Tibial artery (tissue), 4 donors: ENCODE data around the gene TOMM70.

Source experiments
- DNase-seq, 2 donors: peaks; one replicate each; pipeline ENCODE4 v3.0.0-alpha.2; 2019
- H3K27ac ChIP-seq, 2 donors: fragments of 200-600 bp; sonication (generic) in 1 of 2; 1 replicate in 1 of 2; 2 replicates in 1 of 2; pipeline ENCODE4 v1.5.1; 2018 to 2019; ENCODE audit warnings: mild to moderate bottlenecking in 1 of 2
- H3K27me3 ChIP-seq, 2 donors: fragments of 200-600 bp; sonication (generic) in 1 of 2; one replicate each; pipeline versions ENCODE4 v1.5.1 to v1.6.0; 2016 to 2019
- H3K36me3 ChIP-seq, 3 donors: fragments of 200-600 bp; sonication (generic) in 2 of 3; one replicate each; pipeline ENCODE4 v1.5.1; 2016 to 2019; ENCODE audit warnings: mild to moderate bottlenecking in 2 of 3
- H3K4me1 ChIP-seq, 4 donors: fragments of 200-600 bp; sonication (generic) in 2 of 4; 1 replicate in 3 of 4; 2 replicates in 1 of 4; pipeline ENCODE4 v1.5.1; 2016 to 2019
- H3K4me3 ChIP-seq, 2 donors: fragments of 200-600 bp; sonication (generic) in 1 of 2; 1 replicate in 1 of 2; 2 replicates in 1 of 2; pipeline ENCODE4 v1.5.1; 2018 to 2019; ENCODE audit warnings: mild to moderate bottlenecking in 2 of 2
- H3K9me3 ChIP-seq, 3 donors: fragments of 200-600 bp; sonication (generic) in 1 of 3; one replicate each; pipeline ENCODE4 v1.5.1; 2016 to 2019
- intact Hi-C: fragments of 100-400 bp; cut with DNase I; formaldehyde crosslinking; loops from one replicate; pipeline ENCODE4 v1.15.0; 2023; ENCODE audit warnings: low total_unique reads
- TF ChIP-seq, protein P1 (sequence below), 2 experiments: fragments of 200-600 bp in 1 of 2; fragments of 450-650 bp in 1 of 2; IDR thresholded peaks; one replicate each; pipeline ENCODE4 v1.5.1; 2017 to 2019; ENCODE audit warnings: antibody characterized with exemption in 2 of 2, mild to moderate bottlenecking in 1 of 2, moderate library complexity in 1 of 2

The TOMM70 gene

DNA sequence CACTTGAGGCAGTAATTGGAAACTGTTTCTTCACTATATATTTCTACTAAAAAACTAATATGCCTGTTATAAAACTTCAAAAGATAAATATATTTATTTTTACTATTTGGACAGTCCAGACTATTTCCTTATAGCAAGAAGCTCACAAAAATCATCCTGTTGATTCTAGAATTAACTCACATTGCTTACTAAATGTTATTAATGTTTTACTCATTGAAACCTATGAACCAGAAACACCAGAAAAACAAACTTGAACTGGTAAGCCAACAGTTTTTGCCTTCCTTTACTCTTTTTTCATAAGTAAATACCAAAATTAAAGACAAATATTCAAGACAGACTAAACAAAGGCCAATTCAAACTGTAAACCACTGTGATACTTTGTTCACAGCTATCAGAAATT, 26.4 kb downstream of the TOMM70 start:
- Histone ChIP-seq H3K4me3 (no peak overlapping the region), H3K27ac (no peak overlapping the region), H3K27me3 (no peaks in the 10 kb centered on the region), H3K4me1 (no peaks in the 10 kb centered on the region), H3K36me3 (peaks cover 44 to 50% (median 48%) of the 10 kb centered on the region in 3 donors), H3K9me3 (no peaks in the 10 kb centered on the region)
- no peak for DNase-seq
- TF ChIP-seq, protein P1, sequence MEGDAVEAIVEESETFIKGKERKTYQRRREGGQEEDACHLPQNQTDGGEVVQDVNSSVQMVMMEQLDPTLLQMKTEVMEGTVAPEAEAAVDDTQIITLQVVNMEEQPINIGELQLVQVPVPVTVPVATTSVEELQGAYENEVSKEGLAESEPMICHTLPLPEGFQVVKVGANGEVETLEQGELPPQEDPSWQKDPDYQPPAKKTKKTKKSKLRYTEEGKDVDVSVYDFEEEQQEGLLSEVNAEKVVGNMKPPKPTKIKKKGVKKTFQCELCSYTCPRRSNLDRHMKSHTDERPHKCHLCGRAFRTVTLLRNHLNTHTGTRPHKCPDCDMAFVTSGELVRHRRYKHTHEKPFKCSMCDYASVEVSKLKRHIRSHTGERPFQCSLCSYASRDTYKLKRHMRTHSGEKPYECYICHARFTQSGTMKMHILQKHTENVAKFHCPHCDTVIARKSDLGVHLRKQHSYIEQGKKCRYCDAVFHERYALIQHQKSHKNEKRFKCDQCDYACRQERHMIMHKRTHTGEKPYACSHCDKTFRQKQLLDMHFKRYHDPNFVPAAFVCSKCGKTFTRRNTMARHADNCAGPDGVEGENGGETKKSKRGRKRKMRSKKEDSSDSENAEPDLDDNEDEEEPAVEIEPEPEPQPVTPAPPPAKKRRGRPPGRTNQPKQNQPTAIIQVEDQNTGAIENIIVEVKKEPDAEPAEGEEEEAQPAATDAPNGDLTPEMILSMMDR (IDR thresholded peaks at IDR 0.05), result no peak
- intact Hi-C loops, result no loop called here

DNA sequence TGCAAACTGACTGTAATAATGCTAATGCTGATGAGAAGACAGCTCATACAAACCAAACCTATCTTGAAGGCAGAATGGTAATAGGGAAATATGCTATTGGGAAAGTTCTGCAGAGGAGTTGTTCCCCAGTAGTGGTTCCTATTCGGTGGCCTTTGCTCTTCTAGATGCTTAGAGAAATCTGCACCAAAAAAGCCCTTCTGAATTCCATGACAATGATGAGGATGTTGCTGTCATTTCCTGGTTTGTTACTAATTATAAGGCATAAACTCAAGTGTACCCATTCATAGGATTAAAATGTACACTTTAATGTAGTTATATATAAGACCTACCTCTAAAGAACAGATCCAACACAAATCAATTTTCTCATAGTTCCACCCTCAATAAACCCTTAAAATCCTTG, 30.1 kb downstream of the TOMM70 start:
- Histone ChIP-seq H3K4me1 (no peaks in the 10 kb centered on the region), H3K36me3 (peaks cover 37 to 48% (median 37%) of the 10 kb centered on the region in 3 donors), H3K27ac (no peak overlapping the region), H3K9me3 (no peaks in the 10 kb centered on the region), H3K4me3 (no peak overlapping the region), H3K27me3 (no peaks in the 10 kb centered on the region)
- intact Hi-C loops, result no loop called here
- TF ChIP-seq, protein P1 (IDR thresholded peaks at IDR 0.05), result no peak
- DNase-seq, result no peak

DNA sequence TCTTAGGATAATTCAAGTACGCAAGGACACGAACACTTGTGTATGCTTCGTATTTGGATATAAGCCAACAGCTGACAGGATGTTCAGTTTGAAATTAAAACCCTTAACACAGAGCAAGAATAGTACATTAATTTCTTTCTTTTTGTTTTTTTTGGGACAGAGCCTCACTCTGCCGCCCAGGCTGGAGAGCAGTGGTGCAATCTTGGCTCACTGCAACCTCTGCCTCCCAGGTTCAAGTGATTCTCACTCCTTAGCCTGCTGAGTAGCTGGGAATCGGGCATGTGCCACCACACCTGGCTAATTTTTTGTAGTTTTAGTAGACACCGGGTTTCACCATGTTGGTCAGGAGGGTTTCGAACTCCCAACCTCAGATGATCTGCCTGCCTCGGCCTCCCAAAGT, 32.4 kb downstream of the TOMM70 start:
- Histone ChIP-seq H3K27ac (no peak overlapping the region), H3K36me3 (peaks cover 45 to 69% (median 59%) of the 10 kb centered on the region in 3 donors)
- intact Hi-C loops, result no loop called here

DNA sequence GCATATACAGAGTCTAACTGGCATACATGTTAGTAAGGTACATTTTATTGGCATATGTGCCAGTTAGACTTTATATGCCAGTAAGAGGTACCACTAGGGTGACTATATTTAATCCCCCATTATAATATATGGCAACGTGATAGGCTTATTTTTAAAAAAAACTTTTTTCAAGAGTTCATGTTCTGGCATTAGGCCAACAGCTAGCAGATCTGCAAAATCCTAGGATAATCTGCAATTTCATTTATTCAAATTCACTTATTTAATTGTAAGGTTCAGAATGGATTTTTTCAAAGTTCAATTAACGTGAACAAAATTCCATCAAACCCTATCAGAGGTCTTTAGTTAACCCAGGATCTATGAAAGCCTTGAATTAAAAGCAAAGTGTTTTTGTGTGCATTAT, 34.5 kb downstream of the TOMM70 start:
- intact Hi-C loops, result no loop called here
- no peaks in the 10 kb centered on the region for H3K27me3 ChIP-seq
- peaks cover 39 to 73% (median 64%) of the 10 kb centered on the region in 3 donors for H3K36me3 ChIP-seq
- no peak overlapping the region for H3K27ac ChIP-seq
- no peaks in the 10 kb centered on the region for H3K4me1 ChIP-seq
- TF ChIP-seq, protein P1 (IDR thresholded peaks at IDR 0.05), result no peak
- DNase-seq, result no peak
- H3K9me3 ChIP-seq, result peaks cover 0 to 5% (median 0%) of the 10 kb centered on the region in 3 donors
- no peak overlapping the region for H3K4me3 ChIP-seq

More for the DNA sequence above, 32.4 kb downstream of the TOMM70 start:
- no peak overlapping the region for H3K4me3 ChIP-seq
- TF ChIP-seq, protein P1 (IDR thresholded peaks at IDR 0.05), result no peak
- no peaks in the 10 kb centered on the region for H3K9me3 ChIP-seq
- H3K4me1 ChIP-seq, result no peaks in the 10 kb centered on the region
- no peak for DNase-seq
- H3K27me3 ChIP-seq, result no peaks in the 10 kb centered on the region

DNA sequence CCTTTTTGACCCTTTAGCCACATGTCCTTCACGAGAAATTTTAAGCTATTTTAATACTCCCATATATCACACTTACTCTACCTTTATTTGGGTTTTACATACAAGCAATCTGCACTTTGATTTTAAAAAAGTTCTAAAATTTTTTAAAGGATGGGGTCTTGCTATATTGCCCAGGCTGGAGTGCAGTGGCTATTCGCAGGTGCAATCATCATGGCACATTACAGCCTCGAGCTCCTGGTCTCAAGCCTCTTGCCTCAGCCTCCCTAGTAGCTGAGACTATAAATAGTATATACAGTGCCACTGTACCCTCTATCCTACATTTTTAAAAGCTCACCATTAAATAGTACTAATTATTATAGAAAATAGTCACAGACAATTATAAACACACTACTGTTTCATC, 36.5 kb downstream of the TOMM70 start:
- H3K27me3 ChIP-seq, result no peaks in the 10 kb centered on the region
- DNase-seq, result no peak
- no peak overlapping the region for H3K27ac ChIP-seq
- H3K9me3 ChIP-seq, result peaks cover 0 to 5% (median 0%) of the 10 kb centered on the region in 3 donors
- H3K36me3 ChIP-seq, result peaks cover 32 to 76% (median 72%) of the 10 kb centered on the region in 3 donors
- intact Hi-C loops, result no loop called here
- H3K4me1 ChIP-seq, result no peaks in the 10 kb centered on the region
- TF ChIP-seq, protein P1 (IDR thresholded peaks at IDR 0.05), result no peak
- no peak overlapping the region for H3K4me3 ChIP-seq

DNA sequence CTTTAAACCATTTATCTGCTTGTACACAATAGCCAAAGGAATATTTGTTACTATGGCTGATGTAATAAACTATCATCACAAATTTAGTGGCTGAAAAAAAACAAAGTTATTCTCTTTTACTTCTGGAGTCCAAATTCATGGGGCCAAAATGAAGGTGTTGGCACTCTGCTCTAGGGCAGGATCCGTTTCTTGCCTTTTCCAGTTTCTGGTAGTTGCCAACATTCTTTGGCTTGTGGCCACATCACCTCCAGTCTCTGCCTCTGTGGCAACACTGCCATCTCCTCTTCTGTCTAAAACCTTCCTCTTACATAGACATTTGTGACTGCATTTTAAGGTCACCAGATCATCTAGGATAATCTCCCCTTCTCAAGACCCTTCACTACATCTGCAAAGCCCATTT, 39.0 kb downstream of the TOMM70 start:
- intact Hi-C loops, result no loop called here
- no peak overlapping the region for H3K27ac ChIP-seq
- DNase-seq, result no peak
- TF ChIP-seq, protein P1 (IDR thresholded peaks at IDR 0.05), result no peak
- H3K27me3 ChIP-seq, result no peaks in the 10 kb centered on the region
- no peaks in the 10 kb centered on the region for H3K4me1 ChIP-seq
- peaks cover 0 to 5% (median 0%) of the 10 kb centered on the region in 3 donors for H3K9me3 ChIP-seq
- no peak overlapping the region for H3K4me3 ChIP-seq
- peaks cover 38 to 66% (median 64%) of the 10 kb centered on the region in 3 donors for H3K36me3 ChIP-seq
